HG03520 (cell line): ENCODE results near the gene PRR15L.

Experiments used
- ATAC-seq: cut with Tn5 transposase; IDR thresholded peaks from one replicate; pipeline ENCODE4 v1.9.1; 2021; ENCODE audit warnings: mild to moderate bottlenecking, moderate library complexity; ENCODE audit not compliant: unreplicated experiment

The PRR15L gene

DNA sequence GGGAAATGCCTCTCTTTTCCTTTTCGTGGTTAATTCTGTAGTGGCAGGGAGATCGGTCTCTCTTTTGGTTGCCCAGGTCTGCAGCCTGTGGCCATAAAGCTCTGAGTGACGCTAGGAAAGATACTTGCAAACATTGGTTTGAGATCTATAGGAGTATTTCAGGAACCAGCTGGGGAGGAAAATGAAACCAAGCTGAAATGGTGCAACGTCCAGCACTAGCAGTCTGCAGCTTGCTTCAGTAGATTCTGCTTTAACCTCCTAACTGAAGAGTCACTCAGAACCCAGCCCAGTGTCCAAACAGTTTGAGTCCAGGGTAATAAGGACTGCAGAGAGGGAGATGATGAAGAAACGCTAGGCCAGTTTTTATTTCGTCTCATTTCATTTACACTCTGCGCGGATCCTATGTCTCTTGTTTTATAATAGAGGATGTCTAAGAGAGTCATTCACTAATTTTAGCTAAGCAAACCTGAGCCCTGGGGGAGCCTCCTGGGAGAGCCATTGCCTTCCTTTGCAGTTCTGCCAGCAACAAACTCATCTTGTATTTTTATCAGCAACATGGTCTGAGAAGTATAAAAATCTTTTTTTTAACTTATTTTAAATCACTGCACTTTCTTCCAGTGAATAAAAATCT lies 49.6 kb downstream of the PRR15L start:
- ATAC-seq = no peak

DNA sequence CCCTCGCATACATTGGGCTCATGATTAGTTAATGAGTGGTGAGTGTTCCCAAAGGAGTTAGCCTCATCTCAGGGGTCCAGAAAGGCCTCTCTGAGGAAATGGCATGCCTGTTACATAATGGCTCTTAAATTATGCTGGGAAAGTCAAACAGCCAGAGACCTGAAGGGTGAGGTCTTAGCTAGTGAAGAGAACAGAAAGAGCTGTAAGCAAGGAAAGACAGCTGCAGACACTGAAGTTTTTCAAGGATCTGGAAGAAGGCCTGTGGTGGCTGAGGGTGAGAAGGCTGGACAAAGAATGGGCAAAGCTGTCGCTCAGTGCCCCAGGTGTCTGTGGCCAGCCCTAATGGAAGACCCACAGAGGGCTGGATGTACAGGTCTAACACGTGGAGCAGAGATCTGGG lies 51.2 kb downstream of the PRR15L start:
- no peak for ATAC-seq

DNA sequence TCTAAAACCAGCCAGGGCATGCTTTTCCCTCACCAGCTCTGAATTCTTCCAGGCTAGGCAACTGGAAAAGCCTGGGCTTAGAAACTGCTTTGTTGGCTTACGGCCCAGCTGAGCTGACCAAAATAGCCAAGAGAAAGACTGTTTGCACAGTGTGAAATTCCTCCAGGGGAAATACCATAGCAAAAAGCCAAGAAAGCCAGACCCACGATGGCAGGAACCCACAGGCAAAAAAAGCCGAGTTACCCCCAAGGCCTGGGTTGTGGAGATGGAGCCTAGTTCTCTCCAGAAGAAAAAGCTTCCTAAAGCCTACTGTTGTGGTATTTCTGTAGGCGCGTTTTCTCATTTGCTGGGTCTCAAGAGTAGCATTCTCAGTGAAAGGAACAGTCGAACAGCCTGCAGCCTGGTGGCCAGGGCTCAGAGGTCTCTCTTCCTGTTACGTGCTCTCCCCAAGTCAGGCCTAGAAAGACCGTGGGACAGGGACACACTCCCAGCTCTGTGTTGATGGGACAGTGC lies 52.4 kb downstream of the PRR15L start:
- ATAC-seq = no peak

DNA sequence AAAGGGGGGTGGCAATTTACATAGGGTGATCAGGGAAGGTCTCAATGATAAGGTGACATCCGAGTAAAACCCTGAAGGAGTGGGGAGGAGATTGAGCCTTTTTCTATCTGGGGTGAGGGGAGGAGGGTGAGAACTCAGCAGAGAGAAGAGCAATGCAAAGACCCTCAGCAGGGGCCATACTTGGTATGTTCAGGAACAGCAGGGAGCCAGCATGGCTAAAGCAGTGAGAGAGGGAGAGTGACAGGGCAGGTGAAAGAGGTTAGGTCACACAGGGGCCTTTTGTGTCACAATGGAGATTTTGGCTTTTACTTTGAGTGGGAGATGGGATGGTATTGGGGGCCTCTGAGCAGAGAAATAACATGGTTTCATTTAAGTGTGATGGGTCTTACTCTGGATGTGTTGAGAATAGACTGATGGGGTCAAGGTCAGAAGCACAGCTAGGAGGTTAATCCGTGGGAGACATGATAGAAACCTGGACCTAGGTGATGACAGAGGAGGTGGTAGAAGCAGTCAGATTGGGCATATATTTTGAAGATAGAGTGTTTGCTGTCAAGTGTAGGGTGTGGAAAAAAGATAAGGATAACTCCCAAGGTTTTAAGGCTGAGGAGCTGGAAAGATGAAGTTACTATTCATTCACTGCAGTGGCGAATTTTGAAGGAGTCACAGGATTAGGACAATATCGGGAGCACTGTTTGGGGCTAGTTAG lies 55.5 kb downstream of the PRR15L start:
- ATAC-seq = no peak
